GM12878 (cell line): Measurements from ENCODE around the gene CLEC1A. TPM values are rescaled to one million over a fixed set of nuclear protein-coding genes. Genes with fewer than 3 reads are reported as not detected.

Experiments used
- ATAC-seq: fragments of 200-7000 bp; cut with Tn5 transposase; 3 replicates; pipeline ENCODE4 v1.9.1; 2020; ENCODE audit warnings: mild to moderate bottlenecking, moderate library complexity
- BruUV-seq: library from RNA; stranded (reverse); fragments of 400-500 nt; replicated peaks from 2 replicates; lab custom pipeline; 2021; lab: Mats Ljungman, UMichigan
- CTCF ChIA-PET: fragments of 300-600 bp; sonication (Branson Sonifier 250); formaldehyde crosslinking; extraction: SDS; loops from one replicate; lab custom pipeline; 2021; ENCODE audit warnings: inconsistent platforms; lab: Yijun Ruan, JAX
- POLR2A ChIA-PET: fragments of 350-600 bp; formaldehyde crosslinking; extraction: SDS; loops from one replicate; lab custom pipeline; 2021; ENCODE audit warnings: inconsistent platforms; lab: Charles Lee
- RAD21 ChIA-PET: fragments of 300-600 bp; sonication (Branson Sonifier 250); formaldehyde crosslinking; loops from one replicate; lab custom pipeline; 2023; ENCODE audit warnings: antibody characterized with exemption; ENCODE audit not compliant: unreplicated experiment; lab: Charles Lee
- SMC1A ChIA-PET: fragments of 300-600 bp; sonication (Branson Sonifier 250); formaldehyde crosslinking; loops from one replicate; lab custom pipeline; 2023; ENCODE audit not compliant: unreplicated experiment, uncharacterized antibody; lab: Charles Lee
- DNase-seq: peaks from one replicate; pipeline ENCODE4 v3.0.0-alpha.2; 2011; ENCODE audit warnings: low read depth, low spot score
- FAIRE-seq: peaks from 3 replicates; lab custom pipeline; 2011; peaks lifted over from hg19 to GRCh38; lab: Jason Lieb, UNC
- H2AFZ ChIP-seq: 2 replicates; pipeline ENCODE4 v1.6.0; 2011; ENCODE audit warnings: low read depth, low read length, control low read depth; ENCODE audit not compliant: control insufficient read depth
- H3K27ac ChIP-seq: 2 replicates; pipeline ENCODE4 v1.5.1; 2011; ENCODE audit warnings: control low read depth; ENCODE audit not compliant: control insufficient read depth, insufficient read depth
- H3K27me3 ChIP-seq, 2 experiments: replicated peaks in 1 of 2; 2 replicates each; pipeline versions ENCODE4 v1.6.0 to v1.6.1; 2011; ENCODE audit warnings: low read length in 1 of 2; ENCODE audit not compliant: control insufficient read depth in 2 of 2, insufficient read depth in 2 of 2
- H3K36me3 ChIP-seq, 2 experiments: 2 replicates each; pipeline ENCODE4 v1.5.1; 2011; ENCODE audit warnings: low read length in 1 of 2; ENCODE audit not compliant: control insufficient read depth in 2 of 2, insufficient read depth in 2 of 2
- H3K4me1 ChIP-seq: 2 replicates; pipeline ENCODE4 v1.6.1; 2011; ENCODE audit warnings: mild to moderate bottlenecking, low read length, moderate library complexity, mixed read lengths; ENCODE audit not compliant: control insufficient read depth, insufficient read depth
- H3K4me2 ChIP-seq: 2 replicates; pipeline ENCODE4 v1.6.0; 2011; ENCODE audit warnings: control low read depth; ENCODE audit not compliant: control insufficient read depth, insufficient read depth
- H3K4me3 ChIP-seq: fragments of 200-600 bp; sonication (generic); 2 replicates; pipeline ENCODE4 v1.5.1; 2016
- H3K79me2 ChIP-seq: 2 replicates; pipeline ENCODE4 v1.6.0; 2011; ENCODE audit warnings: low read length; ENCODE audit not compliant: control insufficient read depth, insufficient read depth
- H3K9ac ChIP-seq: 2 replicates; pipeline ENCODE4 v1.8.0; 2011; ENCODE audit warnings: low read length, control low read depth, mixed read lengths; ENCODE audit not compliant: control insufficient read depth, insufficient read depth
- H3K9me3 ChIP-seq: replicated peaks from 3 replicates; pipeline ENCODE4 v1.5.1; 2011; ENCODE audit warnings: mild to moderate bottlenecking, low read length; ENCODE audit not compliant: control insufficient read depth, insufficient read depth
- H4K20me1 ChIP-seq: 2 replicates; pipeline ENCODE4 v1.6.0; 2011; ENCODE audit not compliant: control insufficient read depth, insufficient read depth
- NFYA ChIP-seq: IDR thresholded peaks from 2 replicates; pipeline ENCODE4 v1.6.1; 2011; ENCODE audit warnings: low read depth, mild to moderate bottlenecking, low read length, improper control_type of control experiment, borderline replicate concordance
- NRF1 ChIP-seq: conservative IDR thresholded peaks from 2 replicates; pipeline ENCODE4 v1.6.1; 2011; ENCODE audit warnings: mild to moderate bottlenecking, low read depth, low read length, improper control_type of control experiment
- RAD21 ChIP-seq: IDR thresholded peaks from 2 replicates; pipeline ENCODE4 v1.6.1; 2011; ENCODE audit warnings: mild to moderate bottlenecking, low read depth, low read length, moderate library complexity; ENCODE audit not compliant: insufficient read depth
- SMC3 ChIP-seq: IDR thresholded peaks from 2 replicates; pipeline ENCODE4 v1.6.1; 2011; ENCODE audit warnings: low read length, improper control_type of control experiment, borderline replicate concordance
- WGBS: methylation state at CpG from one replicate; pipeline ENCODE4 v1.1.6; 2016; ENCODE audit warnings: low lambda C conversion rate; ENCODE audit not compliant: insufficient replicate concordance, insufficient coverage; ENCODE audit errors: missing lambda C conversion rate; 5-methylcytosine and 5-hydroxymethylcytosine counted together
- in situ Hi-C: fragments of 300-500 bp; cut with MboI; formaldehyde crosslinking; loops from 9 replicates; pipeline ENCODE4 v1.14.3; 2018; ENCODE audit warnings: mixed read lengths
- intact Hi-C: fragments of 100-400 bp; cut with micrococcal nuclease; formaldehyde crosslinking; loops from one replicate; pipeline ENCODE4 v1.14.2; 2022; ENCODE audit not compliant: unreplicated experiment
- polyA plus RNA-seq, 11 experiments: library from polyadenylated mRNA; depleted of rRNA in 4 of 11; unstranded in 6 of 11; stranded (reverse) in 5 of 11; fragments of >200 nt; fragmentation: Nextera tagmentation in 4 of 11; fragmentation: Illumina TruSeq in 1 of 11; extraction: Ambion mirVana in 4 of 11; extraction: Trizol in 1 of 11; gene quantifications; 1 replicate in 1 of 11; 2 replicates in 10 of 11; pipeline versions ENCODE4 v1.2.1 to v1.2.3, GENCODE V29; 2011 to 2016; ENCODE audit warnings: inconsistent platforms in 2 of 11, missing spikeins in 2 of 11, low read depth in 1 of 11
- total RNA-seq, 4 experiments: library from RNA; depleted of rRNA in 3 of 4; stranded (reverse); fragments of >200 nt in 3 of 4; fragmentation: Illumina TruSeq in 1 of 4; extraction: Trizol in 1 of 4; gene quantifications; 2 replicates each; pipeline versions ENCODE4 v1.2.1 to v1.2.3, GENCODE V29; 2013 to 2021
- TF ChIP-seq, protein P1 (sequence below), 3 experiments: IDR thresholded peaks in 2 of 3; conservative IDR thresholded peaks in 1 of 3; 2 replicates each; pipeline ENCODE4 v1.5.1; 2011; ENCODE audit warnings: low read depth in 3 of 3, low read length in 3 of 3, mild to moderate bottlenecking in 3 of 3, control low read depth in 2 of 3, moderate library complexity in 2 of 3, inconsistent platforms in 1 of 3, mixed read lengths in 1 of 3; ENCODE audit not compliant: control insufficient read depth in 2 of 3, insufficient read depth in 1 of 3; ENCODE audit errors: extremely low read depth in 1 of 3

The CLEC1A gene
- total and polyA plus RNA-seq, 10 of the 15 experiments (the other 5 are each of a cell fraction or from before 2014, with no cell fraction given) = not detected

DNA sequence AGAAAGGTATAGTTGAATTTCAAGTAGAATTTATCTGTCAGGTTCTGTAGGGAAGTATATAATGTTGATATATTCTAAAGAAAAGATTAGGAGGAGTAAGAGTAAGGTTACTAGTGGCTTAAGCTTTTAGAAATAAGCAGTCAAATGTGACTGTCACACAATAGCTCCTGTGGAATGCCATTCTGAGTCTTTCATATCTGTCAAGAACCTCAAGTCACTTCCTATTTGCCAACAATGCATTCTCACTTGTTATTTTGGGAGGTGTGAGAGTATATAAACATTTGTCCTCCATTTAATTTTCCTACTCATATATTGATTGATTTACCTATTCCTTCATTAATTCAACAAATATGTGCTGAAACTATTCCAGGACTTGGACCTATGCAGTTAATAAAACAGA is 56.6 kb downstream of the CLEC1A start:
- Histone ChIP-seq H3K4me2 (no peak overlapping the region), H3K9ac (no peak overlapping the region), H3K4me1 (no peaks in the 10 kb centered on the region), H3K27me3 (no peaks in the 10 kb centered on the region; a peak in 1 of 4 replicates)
- no peak for DNase-seq
- CTCF ChIA-PET = interaction anchor here (0.6 to 1.3 kb wide), 5 partner anchors 10 to 327 kb away, joined by 3 read pairs; no protein-coding TSS in a partner anchor
- no TSS peak for BruUV-seq
- ATAC-seq = no peak
- TF ChIP-seq NRF1 = no peak
- TF ChIP-seq, all 136 proteins: peak for 0
- SMC1A ChIA-PET = interaction anchor here (0.5 kb wide), 1 partner anchor 9 kb away, joined by 3 read pairs; no protein-coding TSS in a partner anchor
- RAD21 ChIA-PET = no interaction called here
- H2AFZ ChIP-seq = no peak overlapping the region
- no peaks in the 10 kb centered on the region for H3K9me3 ChIP-seq
- in situ Hi-C loops = no loop called here
- intact Hi-C loops = no loop called here
- no peak overlapping the region for H3K27ac ChIP-seq
- no peak overlapping the region for H3K4me3 ChIP-seq
- no peaks in the 10 kb centered on the region for H4K20me1 ChIP-seq
- no peaks in the 10 kb centered on the region for H3K36me3 ChIP-seq
- POLR2A ChIA-PET = no interaction called here
- H3K79me2 ChIP-seq = no peaks in the 10 kb centered on the region
- no peak for FAIRE-seq

DNA sequence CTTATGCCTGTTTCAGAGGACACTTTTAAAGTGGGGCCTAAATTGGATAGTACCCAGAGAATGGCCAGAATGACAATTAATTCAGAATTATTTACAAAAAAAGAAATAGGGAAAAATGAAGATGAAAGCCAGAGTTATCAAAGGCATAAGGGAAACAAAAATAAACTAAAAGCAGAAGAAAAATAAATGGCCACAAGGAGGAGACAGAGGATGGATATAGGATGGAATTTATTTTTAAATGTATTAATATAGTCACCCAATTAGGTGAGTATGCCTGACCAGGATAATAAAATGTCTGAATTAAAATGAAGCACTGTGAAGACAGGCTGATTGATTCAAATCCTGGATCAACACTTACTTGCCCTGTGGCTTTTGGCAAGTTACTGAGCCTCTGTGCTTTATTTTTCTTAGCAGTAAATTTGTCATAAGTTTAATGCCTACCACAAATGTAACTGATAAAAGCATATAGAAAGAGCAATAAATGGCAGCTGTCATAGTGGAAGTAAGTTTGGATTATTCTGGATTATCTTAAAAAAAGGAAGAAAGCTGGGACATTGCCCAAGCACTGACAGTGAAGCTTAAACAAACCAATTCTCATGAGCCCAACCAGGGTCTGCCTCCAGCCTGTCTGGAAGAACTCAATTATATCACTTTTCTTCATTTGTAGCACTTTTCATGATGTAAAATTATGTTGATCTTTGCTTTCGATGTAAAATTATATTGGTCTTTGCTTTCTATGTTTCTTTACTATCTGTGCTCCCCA is 64.8 kb downstream of the CLEC1A start:
- Histone ChIP-seq H3K4me1 (no peaks in the 10 kb centered on the region), H2AFZ (no peak overlapping the region), H3K27ac (no peak overlapping the region), H3K9me3 (no peaks in the 10 kb centered on the region), H3K4me3 (no peak overlapping the region), H3K4me2 (no peak overlapping the region), H3K9ac (no peak overlapping the region), H3K79me2 (no peaks in the 10 kb centered on the region), H3K27me3 (no peaks in the 10 kb centered on the region; a peak in 1 of 4 replicates), H3K36me3 (no peaks in the 10 kb centered on the region), H4K20me1 (no peaks in the 10 kb centered on the region)
- ChIA-PET CTCF (interaction anchor here (0.7 to 1.6 kb wide), 7 partner anchors 24 to 156 kb away, joined by 3 to 15 read pairs (median 4); partner anchors contain the start of gene CLEC12B), POLR2A (no interaction called here), RAD21 (interaction anchor here (1.1 to 1.2 kb wide), 2 partner anchors 94 to 106 kb away, joined by 3 to 8 read pairs; no protein-coding TSS in a partner anchor), SMC1A (interaction anchor here (0.7 to 3.1 kb wide), 4 partner anchors 18 to 106 kb away, joined by 3 to 21 read pairs (median 3); no protein-coding TSS in a partner anchor)
- FAIRE-seq (no peak), ATAC-seq (no peak), DNase-seq (no peak)
- in situ Hi-C loops = loop anchor here (5.0 kb wide), 1 partner anchor 108 kb away; no protein-coding TSS in a partner anchor
- 0% methylated on average over 1 of the region's 1 CpG for WGBS
- TF ChIP-seq RAD21 (peak; percentile 69), SMC3 (peak; percentile 88), NFYA (no peak)
- TF ChIP-seq, protein P1, sequence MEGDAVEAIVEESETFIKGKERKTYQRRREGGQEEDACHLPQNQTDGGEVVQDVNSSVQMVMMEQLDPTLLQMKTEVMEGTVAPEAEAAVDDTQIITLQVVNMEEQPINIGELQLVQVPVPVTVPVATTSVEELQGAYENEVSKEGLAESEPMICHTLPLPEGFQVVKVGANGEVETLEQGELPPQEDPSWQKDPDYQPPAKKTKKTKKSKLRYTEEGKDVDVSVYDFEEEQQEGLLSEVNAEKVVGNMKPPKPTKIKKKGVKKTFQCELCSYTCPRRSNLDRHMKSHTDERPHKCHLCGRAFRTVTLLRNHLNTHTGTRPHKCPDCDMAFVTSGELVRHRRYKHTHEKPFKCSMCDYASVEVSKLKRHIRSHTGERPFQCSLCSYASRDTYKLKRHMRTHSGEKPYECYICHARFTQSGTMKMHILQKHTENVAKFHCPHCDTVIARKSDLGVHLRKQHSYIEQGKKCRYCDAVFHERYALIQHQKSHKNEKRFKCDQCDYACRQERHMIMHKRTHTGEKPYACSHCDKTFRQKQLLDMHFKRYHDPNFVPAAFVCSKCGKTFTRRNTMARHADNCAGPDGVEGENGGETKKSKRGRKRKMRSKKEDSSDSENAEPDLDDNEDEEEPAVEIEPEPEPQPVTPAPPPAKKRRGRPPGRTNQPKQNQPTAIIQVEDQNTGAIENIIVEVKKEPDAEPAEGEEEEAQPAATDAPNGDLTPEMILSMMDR (IDR thresholded peaks at IDR 0.05 in 2 of 3, conservative IDR thresholded peaks at IDR 0.05 in 1 of 3; ENCODE audit: control insufficient read depth in 2 of 3, extremely low read depth in 1 of 3, insufficient read depth in 1 of 3, low read depth in 3 of 3, low read length in 3 of 3) = peak; percentile 19 to 49 (median 32); a peak in 4 of 6 replicates
- no TSS peak for BruUV-seq
- intact Hi-C loops = loop anchor here (1.0 kb wide), 1 partner anchor 106 kb away; no protein-coding TSS in a partner anchor
